Endothelial cell of umbilical vein (primary cell): ENCODE data around the gene FHIP2A. TPM values are rescaled to one million over a fixed set of nuclear protein-coding genes. Genes with fewer than 3 reads are reported as not detected.
"Not testable (repeated sequence)": the region's sequence is repeated elsewhere in the genome, so short reads cannot be mapped to it uniquely, and the experiment has no call there.

Experiments used
- BruUV-seq: library from RNA; stranded (reverse); fragments of 400-500 nt; replicated peaks from 2 replicates; lab custom pipeline; 2021; lab: Mats Ljungman, UMichigan
- CTCF ChIA-PET: fragments of 300-600, 350-600 bp; sonication (Branson Sonifier 250); formaldehyde crosslinking; loops from one replicate; lab custom pipeline; 2021; ENCODE audit warnings: antibody characterized with exemption, inconsistent platforms; lab: Charles Lee
- POLR2A ChIA-PET: fragments of 300-600, 350-600 bp; sonication (Branson Sonifier 250); formaldehyde crosslinking; loops from one replicate; lab custom pipeline; 2021; ENCODE audit warnings: antibody characterized with exemption, inconsistent platforms; lab: Charles Lee
- DNase-seq: peaks from one replicate; pipeline ENCODE4 v3.0.0-alpha.2; 2011; ENCODE audit warnings: low read depth, low spot score
- FAIRE-seq: peaks from 2 replicates; lab custom pipeline; 2011; peaks lifted over from hg19 to GRCh38; lab: Jason Lieb, UNC
- H2AFZ ChIP-seq: 2 replicates; pipeline ENCODE4 v1.6.0; 2012; ENCODE audit warnings: low read depth, low read length, control low read depth, inconsistent platforms
- H3K27ac ChIP-seq: 2 replicates; pipeline ENCODE4 v1.5.1; 2011; ENCODE audit warnings: low read depth, mild to moderate bottlenecking, control low read depth, low read length, moderate library complexity; ENCODE audit not compliant: insufficient read depth
- H3K27me3 ChIP-seq, 2 experiments: 2 replicates each; pipeline versions ENCODE4 v1.6.0 to v1.6.1; 2011; ENCODE audit warnings: low read length in 2 of 2, mixed read lengths in 1 of 2; ENCODE audit not compliant: control insufficient read depth in 2 of 2, insufficient read depth in 2 of 2
- H3K36me3 ChIP-seq, 2 experiments: 2 replicates in 1 of 2; 3 replicates in 1 of 2; pipeline ENCODE4 v1.5.1; 2011; ENCODE audit warnings: low read length in 2 of 2, mild to moderate bottlenecking in 1 of 2, moderate library complexity in 1 of 2; ENCODE audit not compliant: control insufficient read depth in 2 of 2, insufficient read depth in 2 of 2; ENCODE audit errors: extremely low read depth in 1 of 2
- H3K4me1 ChIP-seq: 3 replicates; pipeline ENCODE4 v1.5.1; 2011; ENCODE audit warnings: mild to moderate bottlenecking, low read length; ENCODE audit not compliant: control insufficient read depth, insufficient read depth; ENCODE audit errors: extremely low read depth
- H3K4me2 ChIP-seq: 2 replicates; pipeline ENCODE4 v1.6.1; 2011; ENCODE audit warnings: low read length, control low read depth, mixed read lengths; ENCODE audit not compliant: insufficient read depth
- H3K4me3 ChIP-seq, 3 experiments: fragments of 200-600 bp in 1 of 3; sonication (generic), shearing (Covaris generic) in 1 of 3; replicated peaks in 1 of 3; 2 replicates each; pipeline ENCODE4 v1.5.1; 2011 to 2016; ENCODE audit warnings: control low read depth in 3 of 3, low read length in 3 of 3, mild to moderate bottlenecking in 2 of 3, inconsistent platforms in 1 of 3, low read depth in 1 of 3, moderate library complexity in 1 of 3; ENCODE audit not compliant: insufficient read depth in 1 of 3
- H3K79me2 ChIP-seq: 2 replicates; pipeline ENCODE4 v1.6.0; 2012; ENCODE audit warnings: low read length, inconsistent platforms; ENCODE audit not compliant: control insufficient read depth, insufficient read depth
- H3K9ac ChIP-seq: replicated peaks from 2 replicates; pipeline ENCODE3; 2011; ENCODE audit warnings: low read length, control low read depth; ENCODE audit not compliant: insufficient read depth; ENCODE audit errors: extremely low read depth
- H3K9me1 ChIP-seq: replicated peaks from 3 replicates; pipeline ENCODE4 v1.6.0; 2011; ENCODE audit warnings: mild to moderate bottlenecking, low read length; ENCODE audit not compliant: control insufficient read depth, insufficient read depth; ENCODE audit errors: extremely low read depth
- H3K9me3 ChIP-seq: replicated peaks from 2 replicates; pipeline ENCODE4 v1.5.1; 2012; ENCODE audit warnings: low read length, inconsistent platforms; ENCODE audit not compliant: control insufficient read depth, insufficient read depth
- H4K20me1 ChIP-seq: replicated peaks from 2 replicates; pipeline ENCODE3; 2011; ENCODE audit warnings: mild to moderate bottlenecking, low read length; ENCODE audit not compliant: control insufficient read depth, insufficient read depth; ENCODE audit errors: extremely low read depth
- CTCF ChIP-seq, 2 donors: IDR thresholded peaks; 1 replicate in 1 of 2; 2 replicates in 1 of 2; pipeline ENCODE4 v1.5.1; 2011; ENCODE audit warnings: low read length in 2 of 2, mild to moderate bottlenecking in 2 of 2, moderate library complexity in 2 of 2, control low read depth in 1 of 2, inconsistent platforms in 1 of 2, low read depth in 1 of 2; ENCODE audit not compliant: insufficient read depth in 1 of 2; ENCODE audit errors: extremely low read depth in 1 of 2
- EZH2 ChIP-seq: IDR thresholded peaks from 2 replicates; pipeline ENCODE4 v1.6.1; 2012; ENCODE audit warnings: borderline replicate concordance, low read depth, mild to moderate bottlenecking, moderate library complexity, low read length, inconsistent platforms; ENCODE audit not compliant: severe bottlenecking
- FOS ChIP-seq: IDR thresholded peaks from 2 replicates; pipeline ENCODE4 v1.6.1; 2011; ENCODE audit warnings: mild to moderate bottlenecking, low read length, moderate library complexity, borderline replicate concordance; ENCODE audit not compliant: insufficient read depth
- MAX ChIP-seq: IDR thresholded peaks from 2 replicates; pipeline ENCODE4 v1.6.1; 2011; ENCODE audit not compliant: insufficient read depth, insufficient read length
- MYC ChIP-seq: IDR thresholded peaks from one replicate; pipeline ENCODE4 v1.6.1; 2011; ENCODE audit warnings: mild to moderate bottlenecking, low read depth, low read length
- POLR2A ChIP-seq: IDR thresholded peaks from 2 replicates; pipeline ENCODE4 v1.6.1; 2012; ENCODE audit warnings: low read depth, mild to moderate bottlenecking, control low read depth, low read length
- dilution Hi-C: fragments of 300-500 bp; cut with MboI; formaldehyde crosslinking; loops from one replicate; pipeline ENCODE4 v1.15.0; 2019; ENCODE audit warnings: low sequenced_read_pairs; ENCODE audit not compliant: extremely low pct_ligation_motif_present
- intact Hi-C: fragments of 100-400 bp; cut with micrococcal nuclease; formaldehyde crosslinking; loops from one replicate; pipeline ENCODE4 v1.10.0; 2022
- polyA plus RNA-seq, 4 experiments: library from polyadenylated mRNA; depleted of rRNA in 3 of 4; stranded (reverse) in 3 of 4; unstranded in 1 of 4; fragments of >200 nt; gene quantifications; 2 replicates each; pipeline versions ENCODE4 v1.2.1 to v1.2.3, GENCODE V29; 2011 to 2012; ENCODE audit warnings: missing spikeins in 1 of 4
- total RNA-seq: library from RNA; stranded (reverse); gene quantifications from 2 replicates; pipeline ENCODE4 v1.2.3, GENCODE V29; 2021

Gene FHIP2A
- total and polyA plus RNA-seq, 2 donors (not counting 3 experiments of a cell fraction or from before 2014, with no cell fraction given): 13.3 to 39.6 TPM

GRCh38 chr10:114773197-114773532 is 48.4 kb upstream of the FHIP2A start:
- H4K20me1 ChIP-seq: no peaks in the 10 kb centered on the region

GRCh38 chr10:114775082-114775481 is 46.5 kb upstream of the FHIP2A start:
- H3K4me2 ChIP-seq, intact Hi-C loops, H3K36me3 ChIP-seq, H4K20me1 ChIP-seq, BruUV-seq, CTCF ChIA-PET, H3K4me3 ChIP-seq, H3K9me3 ChIP-seq, DNase-seq, H3K27me3 ChIP-seq, H2AFZ ChIP-seq, FAIRE-seq, H3K9me1 ChIP-seq, H3K9ac ChIP-seq, H3K27ac ChIP-seq, H3K79me2 ChIP-seq, POLR2A ChIA-PET: not testable (repeated sequence)
- peaks cover 24% of the 10 kb centered on the region for H3K4me1 ChIP-seq
- dilution Hi-C loops: loop anchor here (25.0 kb wide), 1 partner anchor 213 kb away; no protein-coding TSS in a partner anchor

More at GRCh38 chr10:114773197-114773532, 48.4 kb upstream of the FHIP2A start:
- no peaks in the 10 kb centered on the region for H3K9me3 ChIP-seq
- dilution Hi-C loops: no loop called here
- no peak for TF ChIP-seq EZH2
- TF ChIP-seq MAX: no peak
- TF ChIP-seq MYC: no peak
- TF ChIP-seq CTCF (IDR thresholded peaks at IDR 0.05; ENCODE audit: extremely low read depth in 1 of 2, insufficient read depth in 1 of 2, low read depth in 1 of 2, low read length in 2 of 2): no peak
- no peak for TF ChIP-seq FOS
- no peak for TF ChIP-seq POLR2A
- H3K4me2 ChIP-seq: no peak overlapping the region
- H3K27ac ChIP-seq: no peak overlapping the region
- no peak overlapping the region for H2AFZ ChIP-seq
- FAIRE-seq (no peak), DNase-seq (no peak)
- ChIA-PET POLR2A (no interaction called here), CTCF (no interaction called here)
- H3K79me2 ChIP-seq: no peaks in the 10 kb centered on the region
- intact Hi-C loops: no loop called here
- no peaks in the 10 kb centered on the region for H3K27me3 ChIP-seq
- no peak overlapping the region for H3K9ac ChIP-seq
- no peak overlapping the region for H3K4me3 ChIP-seq
- no peaks in the 10 kb centered on the region for H3K36me3 ChIP-seq
- no TSS peak for BruUV-seq
- peaks cover 2% of the 10 kb centered on the region for H3K9me1 ChIP-seq
- peaks cover 14% of the 10 kb centered on the region for H3K4me1 ChIP-seq
